Upper lobe of right lung (tissue), 1 donor: ENCODE measurements around the gene MAGI2. TPM values are rescaled to one million over a fixed set of nuclear protein-coding genes. Genes with fewer than 3 reads are reported as not detected.

Source experiments
- ATAC-seq: fragments of 200-7000 bp; cut with Tn5 transposase; one replicate; pipeline ENCODE4 v1.9.1; 2020; ENCODE audit warnings: mild to moderate bottlenecking, moderate library complexity
- DNase-seq: peaks from one replicate; pipeline ENCODE4 v3.0.0-alpha.2; 2020
- H3K27ac ChIP-seq: fragments of 200-600 bp; one replicate; pipeline ENCODE4 v1.8.0; 2022
- H3K27me3 ChIP-seq: fragments of 200-600 bp; one replicate; pipeline ENCODE4 v1.8.0; 2022; ENCODE audit warnings: mild to moderate bottlenecking
- H3K36me3 ChIP-seq: fragments of 200-600 bp; one replicate; pipeline ENCODE4 v1.8.0; 2022
- H3K4me1 ChIP-seq: fragments of 200-600 bp; one replicate; pipeline ENCODE4 v1.8.0; 2022
- H3K4me3 ChIP-seq: fragments of 200-600 bp; one replicate; pipeline ENCODE4 v1.8.0; 2022; ENCODE audit warnings: mild to moderate bottlenecking
- H3K9me3 ChIP-seq: fragments of 200-600 bp; one replicate; pipeline ENCODE4 v1.8.0; 2022
- intact Hi-C: fragments of 100-400 bp; cut with DNase I; formaldehyde crosslinking; loops from one replicate; pipeline ENCODE4 v1.11.0; 2022
- total RNA-seq: library from RNA; stranded (reverse); fragmentation: NEBNext Ultra II Directional; extraction: Animal tissue kit (Norgen Biotek cat#: 25700); gene quantifications from one replicate; pipeline ENCODE4 v1.2.1, GENCODE V29; 2021
- TF ChIP-seq, protein P1 (sequence below): fragments of 200-600 bp; IDR thresholded peaks from one replicate; pipeline ENCODE4 v1.8.0; 2022; ENCODE audit warnings: antibody characterized with exemption
- donor health status: DM: no; HTN: yes; CAD: no; lungs with severe emphysema.

MAGI2 gene
- total RNA-seq, 1 donor from 2014 or later: 12.8 TPM

DNA sequence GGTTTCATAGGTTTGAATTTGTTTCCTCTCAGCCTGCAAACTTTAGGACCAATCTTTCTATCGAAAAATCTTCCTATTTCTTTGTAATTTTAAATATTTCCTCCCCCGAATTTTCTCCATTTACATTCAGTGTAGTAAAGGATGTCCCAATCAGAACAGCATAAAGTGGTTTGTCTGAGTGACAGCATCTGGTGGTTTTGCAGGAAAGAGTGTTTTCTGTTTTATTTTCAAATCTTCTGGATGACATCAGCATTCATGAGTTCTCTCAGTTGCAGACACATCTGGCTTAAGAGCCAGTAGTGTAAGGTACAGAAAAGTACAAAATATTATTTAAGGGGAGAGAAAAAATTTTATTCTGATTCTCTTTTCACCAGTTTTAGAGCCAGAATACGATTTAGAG, 1020.0 kb downstream of the MAGI2 start:
- no peaks in the 10 kb centered on the region for H3K9me3 ChIP-seq
- DNase-seq (no peak), ATAC-seq (no peak)
- no peak overlapping the region for H3K4me3 ChIP-seq
- H3K36me3 ChIP-seq: no peaks in the 10 kb centered on the region
- H3K27me3 ChIP-seq: no peaks in the 10 kb centered on the region
- no peak overlapping the region for H3K27ac ChIP-seq
- intact Hi-C loops: no loop called here
- TF ChIP-seq, protein P1, sequence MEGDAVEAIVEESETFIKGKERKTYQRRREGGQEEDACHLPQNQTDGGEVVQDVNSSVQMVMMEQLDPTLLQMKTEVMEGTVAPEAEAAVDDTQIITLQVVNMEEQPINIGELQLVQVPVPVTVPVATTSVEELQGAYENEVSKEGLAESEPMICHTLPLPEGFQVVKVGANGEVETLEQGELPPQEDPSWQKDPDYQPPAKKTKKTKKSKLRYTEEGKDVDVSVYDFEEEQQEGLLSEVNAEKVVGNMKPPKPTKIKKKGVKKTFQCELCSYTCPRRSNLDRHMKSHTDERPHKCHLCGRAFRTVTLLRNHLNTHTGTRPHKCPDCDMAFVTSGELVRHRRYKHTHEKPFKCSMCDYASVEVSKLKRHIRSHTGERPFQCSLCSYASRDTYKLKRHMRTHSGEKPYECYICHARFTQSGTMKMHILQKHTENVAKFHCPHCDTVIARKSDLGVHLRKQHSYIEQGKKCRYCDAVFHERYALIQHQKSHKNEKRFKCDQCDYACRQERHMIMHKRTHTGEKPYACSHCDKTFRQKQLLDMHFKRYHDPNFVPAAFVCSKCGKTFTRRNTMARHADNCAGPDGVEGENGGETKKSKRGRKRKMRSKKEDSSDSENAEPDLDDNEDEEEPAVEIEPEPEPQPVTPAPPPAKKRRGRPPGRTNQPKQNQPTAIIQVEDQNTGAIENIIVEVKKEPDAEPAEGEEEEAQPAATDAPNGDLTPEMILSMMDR: no peak
- no peaks in the 10 kb centered on the region for H3K4me1 ChIP-seq

DNA sequence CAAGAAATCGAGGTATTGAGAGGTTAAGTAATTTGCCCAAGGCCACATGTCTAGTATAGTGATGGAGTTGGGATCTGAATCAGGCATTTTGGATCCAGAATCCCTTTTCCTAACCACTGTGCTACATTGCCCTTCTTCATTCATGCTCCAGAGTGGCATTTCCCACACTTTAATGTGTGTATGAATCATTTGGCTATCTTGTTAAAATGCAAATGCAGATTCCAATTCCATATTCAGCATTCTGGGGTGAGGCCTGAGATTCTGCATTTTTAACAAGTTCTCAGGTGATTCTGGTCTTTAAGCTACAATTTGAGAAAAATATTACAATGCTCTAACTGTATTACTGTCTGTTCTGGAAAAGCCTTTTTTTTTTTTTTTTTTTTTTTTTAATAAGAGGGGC, 1023.6 kb downstream of the MAGI2 start:
- ATAC-seq (no peak), DNase-seq (no peak)
- Histone ChIP-seq H3K27me3 (no peaks in the 10 kb centered on the region), H3K27ac (no peak overlapping the region), H3K4me1 (no peaks in the 10 kb centered on the region), H3K4me3 (no peak overlapping the region), H3K36me3 (no peaks in the 10 kb centered on the region), H3K9me3 (no peaks in the 10 kb centered on the region)
- TF ChIP-seq, protein P1: no peak
- intact Hi-C loops: no loop called here

DNA sequence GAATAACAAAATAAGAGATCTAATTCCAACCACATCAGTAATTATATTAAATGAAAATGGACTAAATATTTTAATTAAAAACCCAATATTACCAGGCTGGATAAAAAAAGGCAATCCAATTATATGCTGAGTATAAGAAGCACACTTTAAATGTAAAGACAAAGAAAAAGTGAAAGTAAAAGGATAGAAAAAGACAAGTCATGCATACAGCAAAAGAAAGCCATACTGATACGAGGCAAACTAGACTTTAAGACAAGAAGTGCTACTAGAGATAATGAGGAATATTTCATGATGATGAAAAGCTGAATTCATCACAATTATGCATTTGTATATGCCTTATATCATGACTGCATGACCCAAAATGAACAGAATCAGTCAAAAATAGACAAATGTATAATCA, 1026.3 kb downstream of the MAGI2 start:
- ATAC-seq: no peak
- Histone ChIP-seq H3K4me3 (no peak overlapping the region), H3K36me3 (no peaks in the 10 kb centered on the region), H3K4me1 (no peaks in the 10 kb centered on the region), H3K27me3 (no peaks in the 10 kb centered on the region), H3K9me3 (no peaks in the 10 kb centered on the region), H3K27ac (no peak overlapping the region)
- intact Hi-C loops: no loop called here
- DNase-seq: no peak
- TF ChIP-seq, protein P1: no peak

DNA sequence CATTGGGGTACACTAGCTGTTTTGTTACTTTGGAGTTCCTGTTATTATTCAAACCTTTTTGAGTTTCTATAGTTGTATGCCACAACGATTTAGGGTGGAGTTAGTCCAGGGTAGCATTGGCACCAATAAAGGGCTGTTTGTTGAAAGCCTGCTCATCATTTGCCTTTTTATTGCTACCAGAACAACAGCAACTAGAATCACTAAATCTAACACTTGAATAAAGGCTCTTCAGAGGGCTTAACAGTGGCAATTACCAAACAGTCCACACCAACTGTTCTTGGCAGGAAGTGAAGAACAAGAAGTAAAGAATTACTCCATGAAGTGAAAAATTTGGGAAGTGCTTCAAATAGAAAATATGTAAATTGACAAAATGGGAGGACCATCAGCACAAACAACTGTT, 1033.5 kb downstream of the MAGI2 start:
- intact Hi-C loops: no loop called here
- DNase-seq: no peak
- no peaks in the 10 kb centered on the region for H3K27me3 ChIP-seq
- ATAC-seq: no peak
- H3K27ac ChIP-seq: no peak overlapping the region
- no peaks in the 10 kb centered on the region for H3K4me1 ChIP-seq
- no peaks in the 10 kb centered on the region for H3K9me3 ChIP-seq
- TF ChIP-seq, protein P1: no peak
- H3K4me3 ChIP-seq: no peak overlapping the region
- H3K36me3 ChIP-seq: no peaks in the 10 kb centered on the region

DNA sequence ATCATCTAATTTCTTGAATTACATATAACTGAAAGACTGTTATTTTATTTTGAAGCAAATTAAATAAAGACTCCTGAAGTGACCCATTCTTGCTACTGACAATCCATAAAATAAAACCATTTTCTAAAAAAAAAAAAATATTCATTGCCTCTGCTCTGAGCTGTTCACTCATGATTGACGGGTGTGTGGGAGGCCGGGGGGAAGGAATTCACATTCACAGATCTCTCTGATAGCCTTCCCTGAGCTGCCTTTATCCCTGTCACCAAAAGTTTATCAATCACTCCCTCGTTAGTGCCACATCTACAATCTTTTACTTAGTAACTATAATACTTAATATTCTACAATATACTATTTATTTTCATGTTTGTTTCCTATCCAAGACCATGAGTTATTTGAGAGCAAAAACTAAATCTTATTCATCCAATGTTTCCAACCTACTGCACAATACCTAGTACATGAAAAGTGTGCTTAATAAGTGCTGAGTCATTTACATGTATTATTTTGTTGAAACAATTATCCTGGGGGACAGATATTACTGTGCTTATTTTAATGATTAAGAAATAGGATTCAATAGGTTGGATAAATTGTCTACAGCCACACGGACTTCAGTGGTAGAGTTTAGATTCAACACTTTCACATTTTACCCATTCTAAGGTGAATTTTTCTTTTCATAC, 1036.2 kb downstream of the MAGI2 start:
- no peak overlapping the region for H3K4me3 ChIP-seq
- no peaks in the 10 kb centered on the region for H3K9me3 ChIP-seq
- H3K4me1 ChIP-seq: no peaks in the 10 kb centered on the region
- TF ChIP-seq, protein P1: no peak
- no peaks in the 10 kb centered on the region for H3K36me3 ChIP-seq
- intact Hi-C loops: no loop called here
- no peaks in the 10 kb centered on the region for H3K27me3 ChIP-seq
- ATAC-seq: no peak
- H3K27ac ChIP-seq: no peak overlapping the region
- no peak for DNase-seq

DNA sequence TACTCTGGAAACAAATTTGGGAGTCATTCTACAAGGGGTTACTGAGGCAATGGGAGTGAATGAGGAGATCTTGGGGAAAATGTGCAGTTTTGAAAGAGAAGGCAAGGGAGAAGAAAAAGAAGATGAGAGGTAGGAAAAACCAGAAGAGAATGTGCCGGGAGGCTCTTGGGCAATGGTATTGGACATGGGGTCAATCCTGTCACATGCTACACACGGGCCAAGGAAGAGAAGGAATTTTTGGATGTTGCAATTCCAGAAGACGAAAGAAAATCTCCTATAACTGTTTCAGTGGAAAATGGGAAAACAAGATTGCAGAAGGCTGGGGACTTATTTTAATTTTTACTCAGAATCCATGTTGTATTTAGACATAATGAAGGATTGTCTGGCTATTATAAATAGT, 1039.9 kb downstream of the MAGI2 start:
- H3K4me3 ChIP-seq: no peak overlapping the region
- no peaks in the 10 kb centered on the region for H3K27me3 ChIP-seq
- no peaks in the 10 kb centered on the region for H3K36me3 ChIP-seq
- H3K27ac ChIP-seq: no peak overlapping the region
- no peaks in the 10 kb centered on the region for H3K4me1 ChIP-seq
- H3K9me3 ChIP-seq: no peaks in the 10 kb centered on the region
- intact Hi-C loops: no loop called here
- TF ChIP-seq, protein P1: no peak
- ATAC-seq: no peak
- DNase-seq: no peak
